ENCODE data around the gene OR1S2.

Gene OR1S2

GRCh38 chr11:58199271-58199670, 4.7 kb downstream of the OR1S2 start:
- no peaks in the 10 kb centered on the region for H3K36me3 Mint-ChIP-seq (ENCODE audit: low read depth)
- TF ChIP-seq, protein P1, sequence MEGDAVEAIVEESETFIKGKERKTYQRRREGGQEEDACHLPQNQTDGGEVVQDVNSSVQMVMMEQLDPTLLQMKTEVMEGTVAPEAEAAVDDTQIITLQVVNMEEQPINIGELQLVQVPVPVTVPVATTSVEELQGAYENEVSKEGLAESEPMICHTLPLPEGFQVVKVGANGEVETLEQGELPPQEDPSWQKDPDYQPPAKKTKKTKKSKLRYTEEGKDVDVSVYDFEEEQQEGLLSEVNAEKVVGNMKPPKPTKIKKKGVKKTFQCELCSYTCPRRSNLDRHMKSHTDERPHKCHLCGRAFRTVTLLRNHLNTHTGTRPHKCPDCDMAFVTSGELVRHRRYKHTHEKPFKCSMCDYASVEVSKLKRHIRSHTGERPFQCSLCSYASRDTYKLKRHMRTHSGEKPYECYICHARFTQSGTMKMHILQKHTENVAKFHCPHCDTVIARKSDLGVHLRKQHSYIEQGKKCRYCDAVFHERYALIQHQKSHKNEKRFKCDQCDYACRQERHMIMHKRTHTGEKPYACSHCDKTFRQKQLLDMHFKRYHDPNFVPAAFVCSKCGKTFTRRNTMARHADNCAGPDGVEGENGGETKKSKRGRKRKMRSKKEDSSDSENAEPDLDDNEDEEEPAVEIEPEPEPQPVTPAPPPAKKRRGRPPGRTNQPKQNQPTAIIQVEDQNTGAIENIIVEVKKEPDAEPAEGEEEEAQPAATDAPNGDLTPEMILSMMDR (IDR thresholded peaks at IDR 0.05; ENCODE audit: unreplicated experiment in 3 of 3) = no peak
- no peak overlapping the region for H3K27ac Mint-ChIP-seq
- no peaks in the 10 kb centered on the region for H3K27me3 Mint-ChIP-seq (ENCODE audit: low read depth)
- peaks cover 4% of the 10 kb centered on the region for H3K9me3 Mint-ChIP-seq
- no peaks in the 10 kb centered on the region for H3K4me1 Mint-ChIP-seq
- H3K4me3 Mint-ChIP-seq = no peak overlapping the region

GRCh38 chr11:58195939-58196338, 8.0 kb downstream of the OR1S2 start:
- Mint-ChIP-seq H3K36me3 (ENCODE audit: low read depth) (no peaks in the 10 kb centered on the region), H3K9me3 (peaks cover 4% of the 10 kb centered on the region), H3K4me3 (no peak overlapping the region), H3K4me1 (no peaks in the 10 kb centered on the region), H3K27me3 (ENCODE audit: low read depth) (no peaks in the 10 kb centered on the region), H3K27ac (no peak overlapping the region)
- TF ChIP-seq, protein P1 (IDR thresholded peaks at IDR 0.05; ENCODE audit: unreplicated experiment in 3 of 3) = no peak

DNA sequence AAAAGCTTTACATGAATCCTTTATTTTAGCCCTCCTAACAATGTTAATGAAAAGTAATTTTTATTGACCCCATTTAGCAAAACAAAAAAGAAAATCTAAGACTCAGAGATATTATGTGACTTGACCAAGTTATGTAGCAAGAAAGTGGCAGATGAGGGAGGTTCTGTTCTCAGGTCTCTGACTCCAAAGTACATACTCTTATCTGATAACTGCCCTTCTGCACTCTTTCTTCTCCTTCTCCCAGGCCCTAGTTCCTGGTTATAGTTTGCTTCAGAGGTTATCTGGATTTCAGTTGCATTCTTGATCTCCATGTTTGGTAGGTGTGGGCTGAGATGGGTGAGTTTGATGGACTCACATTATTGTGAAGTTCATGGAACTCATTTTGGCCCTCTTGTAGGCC, 10.6 kb downstream of the OR1S2 start:
- no peaks in the 10 kb centered on the region for H3K9me3 Mint-ChIP-seq
- H3K4me3 Mint-ChIP-seq = no peak overlapping the region
- no peaks in the 10 kb centered on the region for H3K36me3 Mint-ChIP-seq (ENCODE audit: low read depth)
- H3K27ac Mint-ChIP-seq = no peak overlapping the region
- H3K27me3 Mint-ChIP-seq (ENCODE audit: low read depth) = no peaks in the 10 kb centered on the region
- H3K4me1 Mint-ChIP-seq = no peaks in the 10 kb centered on the region
- TF ChIP-seq, protein P1 (IDR thresholded peaks at IDR 0.05; ENCODE audit: unreplicated experiment in 3 of 3) = no peak

- Mint-ChIP-seq H3K36me3 (ENCODE audit: low read depth) (no peaks in the 10 kb centered on the region), H3K9me3 (no peaks in the 10 kb centered on the region), H3K4me1 (no peaks in the 10 kb centered on the region), H3K27me3 (ENCODE audit: low read depth) (no peaks in the 10 kb centered on the region), H3K4me3 (no peak overlapping the region), H3K27ac (no peak overlapping the region)
- TF ChIP-seq, protein P1 (IDR thresholded peaks at IDR 0.05; ENCODE audit: unreplicated experiment in 3 of 3) = no peak
These were observed 11.7 kb downstream of the OR1S2 start for GRCh38 chr11:58192229-58192628.

GRCh38 chr11:58188770-58189169, 15.2 kb downstream of the OR1S2 start, which contains the start of gene OR9Q2:
TSS of gene OR9Q2 (plus strand) at chr11:58189070. CDS start at chr11:58190491, 1,421 bp downstream.
- H3K27me3 Mint-ChIP-seq (ENCODE audit: low read depth) = no peaks in the 10 kb centered on the region
- H3K4me3 Mint-ChIP-seq = no peak within 1 kb of the TSS
- H3K9me3 Mint-ChIP-seq = no peaks in the 10 kb centered on the region
- H3K36me3 Mint-ChIP-seq (ENCODE audit: low read depth) = no peaks in the 10 kb centered on the region
- H3K27ac Mint-ChIP-seq = no peak within 1 kb of the TSS
- TF ChIP-seq, protein P1 (IDR thresholded peaks at IDR 0.05; ENCODE audit: unreplicated experiment in 3 of 3) = no peak
- no peaks in the 10 kb centered on the region for H3K4me1 Mint-ChIP-seq

GRCh38 chr11:58186938-58187337, 17.0 kb downstream of the OR1S2 start:
- TF ChIP-seq, protein P1 (IDR thresholded peaks at IDR 0.05; ENCODE audit: unreplicated experiment in 3 of 3) = no peak

More at GRCh38 chr11:58186938-58187337, 17.0 kb downstream of the OR1S2 start:
- H3K4me1 Mint-ChIP-seq = no peaks in the 10 kb centered on the region
- no peak overlapping the region for H3K4me3 Mint-ChIP-seq
- H3K9me3 Mint-ChIP-seq = no peaks in the 10 kb centered on the region
- H3K27me3 Mint-ChIP-seq (ENCODE audit: low read depth) = no peaks in the 10 kb centered on the region
- H3K36me3 Mint-ChIP-seq (ENCODE audit: low read depth) = no peaks in the 10 kb centered on the region
- H3K27ac Mint-ChIP-seq = no peak overlapping the region

Data from nephron (organoid).